GM12872 (cell line): ENCODE data around the gene WDR1.

ENCODE experiments used
- TF ChIP-seq, protein P1 (sequence below): IDR thresholded peaks from 3 replicates; pipeline ENCODE4 v1.5.1; 2011; ENCODE audit warnings: low read depth, mild to moderate bottlenecking, low read length, moderate library complexity; ENCODE audit not compliant: insufficient read depth

The WDR1 gene

DNA sequence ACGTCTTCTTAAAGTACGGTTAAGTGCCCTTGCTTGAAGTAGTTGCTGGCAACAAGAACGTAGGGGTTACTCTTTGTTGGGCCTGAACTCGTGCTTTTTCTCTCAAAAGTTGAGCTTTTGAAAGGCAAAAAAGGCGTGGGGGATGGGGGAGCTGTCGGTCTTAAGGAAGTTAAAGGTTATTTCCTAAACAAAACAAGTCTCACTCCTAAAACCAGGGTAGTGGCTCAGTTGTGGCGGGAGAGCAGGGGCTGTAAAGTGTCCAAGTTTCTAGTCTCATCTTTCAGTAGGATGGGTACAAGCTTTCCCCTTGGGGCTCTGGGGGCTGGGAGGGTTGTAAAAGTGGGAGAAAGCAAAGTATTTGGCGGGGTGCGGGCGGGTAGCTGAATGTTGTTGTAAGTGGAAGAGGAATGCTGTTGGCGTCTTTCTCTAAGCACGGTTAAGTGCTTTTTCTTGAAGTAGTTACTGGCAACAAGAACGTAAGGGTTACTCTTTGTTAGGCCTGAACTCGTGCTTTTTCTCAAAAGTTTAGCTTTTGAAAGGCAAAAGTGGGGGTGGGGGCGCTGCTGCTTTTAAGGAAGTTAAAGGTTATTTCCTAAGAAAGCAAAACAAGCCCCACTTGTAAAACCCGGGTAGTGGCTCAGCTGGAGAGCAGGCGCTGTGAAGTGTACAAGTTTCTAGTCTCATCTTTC, 904 bp upstream of the WDR1 start:
- TF ChIP-seq, protein P1, sequence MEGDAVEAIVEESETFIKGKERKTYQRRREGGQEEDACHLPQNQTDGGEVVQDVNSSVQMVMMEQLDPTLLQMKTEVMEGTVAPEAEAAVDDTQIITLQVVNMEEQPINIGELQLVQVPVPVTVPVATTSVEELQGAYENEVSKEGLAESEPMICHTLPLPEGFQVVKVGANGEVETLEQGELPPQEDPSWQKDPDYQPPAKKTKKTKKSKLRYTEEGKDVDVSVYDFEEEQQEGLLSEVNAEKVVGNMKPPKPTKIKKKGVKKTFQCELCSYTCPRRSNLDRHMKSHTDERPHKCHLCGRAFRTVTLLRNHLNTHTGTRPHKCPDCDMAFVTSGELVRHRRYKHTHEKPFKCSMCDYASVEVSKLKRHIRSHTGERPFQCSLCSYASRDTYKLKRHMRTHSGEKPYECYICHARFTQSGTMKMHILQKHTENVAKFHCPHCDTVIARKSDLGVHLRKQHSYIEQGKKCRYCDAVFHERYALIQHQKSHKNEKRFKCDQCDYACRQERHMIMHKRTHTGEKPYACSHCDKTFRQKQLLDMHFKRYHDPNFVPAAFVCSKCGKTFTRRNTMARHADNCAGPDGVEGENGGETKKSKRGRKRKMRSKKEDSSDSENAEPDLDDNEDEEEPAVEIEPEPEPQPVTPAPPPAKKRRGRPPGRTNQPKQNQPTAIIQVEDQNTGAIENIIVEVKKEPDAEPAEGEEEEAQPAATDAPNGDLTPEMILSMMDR: no peak

DNA sequence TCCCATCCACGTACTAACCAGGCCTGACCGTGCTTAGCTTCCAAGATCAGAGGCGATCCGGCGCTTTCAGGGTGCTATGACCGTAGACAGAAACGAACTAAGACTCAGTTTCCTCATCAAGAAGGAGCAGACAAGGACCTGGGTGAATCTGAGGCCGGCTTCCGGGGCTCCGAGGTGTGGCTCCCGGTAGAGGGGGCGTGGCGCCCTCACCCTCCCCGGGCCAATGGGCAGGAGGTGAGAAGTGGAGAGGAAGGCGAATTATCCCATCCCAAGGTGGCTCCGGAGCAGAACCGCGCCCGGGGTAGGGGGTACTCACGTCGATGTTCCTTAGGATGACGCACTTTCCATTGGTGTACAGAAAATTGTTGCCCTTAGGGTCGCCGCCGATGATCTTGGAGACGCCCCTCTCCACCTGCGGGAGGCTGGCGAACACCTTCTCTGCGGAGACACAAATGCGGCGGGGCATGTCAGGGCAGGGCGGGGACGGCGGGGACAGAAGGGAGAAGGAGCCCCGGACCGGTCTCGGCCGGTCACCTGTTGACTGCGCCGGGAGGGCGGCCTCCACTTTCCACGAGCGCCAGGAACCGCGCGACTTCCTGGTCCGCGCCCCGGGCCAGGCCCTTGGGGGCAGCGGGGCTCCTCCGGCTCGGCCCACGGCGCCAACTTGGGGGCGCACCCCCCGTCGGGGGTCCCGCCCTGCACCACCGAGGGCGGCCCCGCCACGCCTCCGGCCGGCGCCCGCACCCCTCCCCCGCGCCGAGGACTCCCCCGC, 616 bp downstream of the WDR1 start:
- TF ChIP-seq, protein P1: no peak

DNA sequence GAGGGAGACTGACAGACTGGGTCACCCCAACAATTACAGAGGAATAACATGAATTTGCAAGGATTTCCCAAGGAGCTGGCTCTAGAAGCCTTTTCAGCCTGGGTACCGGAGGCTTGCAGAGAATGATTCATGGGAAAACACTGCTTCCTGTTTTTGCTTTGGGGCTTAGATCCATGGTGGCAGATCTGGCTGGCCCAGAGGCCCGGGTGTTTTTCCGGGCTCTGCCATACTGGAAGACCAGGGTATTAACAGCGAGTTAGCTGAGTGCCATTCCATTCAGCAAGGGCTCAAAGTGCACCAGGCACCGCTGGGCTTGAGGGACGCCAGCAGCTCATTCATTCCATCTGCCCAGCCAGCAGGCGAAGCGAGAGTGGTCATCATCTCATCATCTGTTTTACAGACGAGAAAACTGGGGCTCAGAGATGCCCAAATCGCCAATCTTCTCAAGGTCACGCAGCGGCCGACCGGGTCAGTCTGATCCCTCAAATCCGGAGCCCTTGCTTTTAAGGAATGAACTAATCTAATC, 1.3 kb downstream of the WDR1 start:
- TF ChIP-seq, protein P1: no peak

DNA sequence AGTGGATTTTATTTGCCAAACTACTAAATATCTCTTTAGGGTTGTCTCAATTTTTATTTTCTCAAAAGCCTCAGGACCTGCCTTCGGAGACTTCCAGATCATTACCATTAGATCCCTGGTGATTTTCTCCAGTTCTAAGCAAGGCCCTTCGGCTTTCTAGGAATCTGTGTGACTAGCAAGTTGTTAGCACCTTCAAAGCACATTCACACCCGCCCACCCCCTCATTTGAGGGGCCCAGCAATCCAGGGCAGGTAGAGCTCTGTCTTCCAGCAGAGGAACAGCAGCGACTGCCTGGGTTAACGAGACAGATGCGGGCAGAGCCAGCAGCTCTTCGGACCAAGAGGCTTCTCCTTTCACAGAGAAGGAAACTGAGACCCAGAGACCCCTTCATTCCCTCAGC, 2.0 kb downstream of the WDR1 start:
- TF ChIP-seq, protein P1: no peak

DNA sequence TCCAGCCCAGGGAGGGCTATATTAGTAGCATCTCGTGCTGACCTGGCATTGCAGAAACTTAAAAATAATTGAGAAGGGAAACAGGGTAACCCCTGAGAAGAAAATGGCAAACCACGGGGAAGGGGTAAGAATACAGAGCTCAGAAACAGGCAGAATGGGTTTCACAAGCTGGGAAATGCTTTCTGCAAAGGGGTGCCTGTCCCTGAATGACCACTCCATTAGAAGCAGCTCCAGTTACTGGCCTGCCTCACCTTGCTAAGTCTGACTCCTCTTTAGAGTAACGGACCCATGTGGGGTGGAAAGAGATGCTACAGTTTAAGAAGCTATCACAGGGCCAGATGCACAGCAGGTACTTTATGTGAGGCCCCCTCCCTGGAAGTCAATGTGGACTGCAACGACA, 2.5 kb downstream of the WDR1 start:
- TF ChIP-seq, protein P1: no peak

DNA sequence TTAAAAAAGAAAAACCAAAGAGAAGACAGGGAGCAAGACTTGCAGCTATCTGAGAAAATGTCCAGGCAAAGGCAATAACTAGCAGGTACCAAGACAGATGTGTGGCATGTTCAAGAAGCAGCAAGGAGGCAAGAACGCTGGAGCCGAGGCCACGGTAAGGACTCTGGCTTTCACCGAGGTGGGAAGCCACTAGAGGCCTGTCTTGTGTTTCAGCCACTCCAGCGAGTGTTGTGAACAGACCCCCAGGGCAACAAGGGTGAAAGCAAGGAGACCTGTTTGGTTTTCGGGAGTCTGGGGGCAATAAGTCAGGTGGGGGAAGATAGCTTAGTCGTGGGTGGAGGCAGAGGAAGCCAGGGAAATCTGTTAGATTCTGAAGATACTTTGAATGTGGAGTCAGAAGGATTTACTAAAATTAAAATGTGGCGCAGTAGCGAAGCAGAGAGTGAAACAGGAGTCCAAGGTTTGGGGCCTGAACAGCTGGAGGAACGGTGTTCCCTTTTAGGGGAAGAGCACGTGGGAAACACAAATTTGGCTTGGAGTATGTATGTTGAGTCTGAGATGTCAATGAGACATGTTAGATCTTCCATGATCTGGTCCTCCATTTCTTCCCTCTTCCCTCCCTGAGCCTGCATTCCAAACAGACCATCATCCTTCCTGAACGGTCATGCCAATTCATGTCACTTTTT, 3.1 kb downstream of the WDR1 start:
- TF ChIP-seq, protein P1: no peak

DNA sequence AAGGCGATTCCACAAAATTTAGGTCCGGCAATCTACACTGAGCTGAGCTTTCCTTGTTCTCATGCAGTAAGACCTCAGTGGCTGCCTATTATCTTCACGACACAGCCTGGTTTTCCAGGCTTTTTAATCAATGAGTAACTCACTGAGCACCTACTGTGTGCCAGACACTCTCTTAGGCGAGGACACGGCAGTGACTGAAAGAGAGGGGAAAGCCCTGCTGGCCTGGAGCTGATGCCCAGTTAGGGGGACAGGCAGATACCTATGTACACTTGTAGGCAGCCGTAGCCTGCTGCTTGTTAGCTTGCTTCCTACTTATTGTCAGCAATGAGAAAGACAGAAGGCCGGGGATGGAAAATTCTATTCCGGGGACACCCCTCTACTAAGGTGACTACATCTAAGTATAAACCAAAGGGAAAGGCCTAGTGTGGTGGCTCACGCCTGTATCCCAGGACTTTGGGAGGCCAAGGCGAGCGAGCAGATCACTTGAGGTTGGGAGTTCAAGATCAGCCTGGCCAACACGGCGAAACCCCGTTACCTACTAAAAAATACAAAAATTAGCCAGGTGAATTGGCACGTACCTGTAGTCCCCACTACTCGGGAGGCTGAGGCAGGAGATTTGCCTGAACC, 3.8 kb downstream of the WDR1 start:
- TF ChIP-seq, protein P1: no peak
